Measurements from ENCODE around the gene NAPEPLD.
"Not testable (repeated sequence)": the region's sequence is repeated elsewhere in the genome, so short reads cannot be mapped to it uniquely, and the experiment has no call there.

Gene NAPEPLD

GRCh38 chr7:103059471-103059870, 89.4 kb downstream of the NAPEPLD start:
- no peak for DNase-seq

- DNase-seq: no peak
Measured at GRCh38 chr7:103058122-103058521, 90.8 kb downstream of the NAPEPLD start.

- not testable (repeated sequence) for DNase-seq
Measured at GRCh38 chr7:103056006-103056405, 92.9 kb downstream of the NAPEPLD start.

- no peak for DNase-seq
Measured at GRCh38 chr7:103051519-103051918, 97.4 kb downstream of the NAPEPLD start.
